Trophoblast cell (in vitro differentiated cells and primary cell): ENCODE data around the gene DGKB.
"Not testable (repeated sequence)": the region's sequence is repeated elsewhere in the genome, so short reads cannot be mapped to it uniquely, and the experiment has no call there.

ENCODE experiments used
- DNase-seq, 2 donors: peaks; one replicate each; pipeline ENCODE4 v3.0.0-alpha.2; 2016
- H2AFZ ChIP-seq: 2 replicates; pipeline ENCODE4 v1.6.1; 2013; ENCODE audit warnings: low read length, moderate library complexity, mild to moderate bottlenecking; ENCODE audit not compliant: insufficient read depth, poor library complexity
- H2AK5ac ChIP-seq: 2 replicates; pipeline ENCODE4 v1.6.1; 2013; ENCODE audit warnings: mild to moderate bottlenecking, low read length
- H2BK120ac ChIP-seq: 2 replicates; pipeline ENCODE4 v1.6.1; 2013; ENCODE audit warnings: low read length, mild to moderate bottlenecking, moderate library complexity; ENCODE audit not compliant: insufficient read depth, poor library complexity
- H2BK12ac ChIP-seq: 2 replicates; pipeline ENCODE4 v1.6.1; 2013; ENCODE audit warnings: mild to moderate bottlenecking, low read length, moderate library complexity
- H2BK5ac ChIP-seq: 2 replicates; pipeline ENCODE4 v1.6.1; 2013; ENCODE audit warnings: low read length, low read depth, moderate library complexity, mild to moderate bottlenecking; ENCODE audit not compliant: poor library complexity
- H3K14ac ChIP-seq: 2 replicates; pipeline ENCODE4 v1.6.1; 2013; ENCODE audit warnings: mild to moderate bottlenecking, low read length
- H3K18ac ChIP-seq: 2 replicates; pipeline ENCODE4 v1.6.1; 2013; ENCODE audit warnings: mild to moderate bottlenecking, low read length
- H3K23ac ChIP-seq: 2 replicates; pipeline ENCODE4 v1.6.1; 2013; ENCODE audit warnings: low read length
- H3K27ac ChIP-seq: 2 replicates; pipeline ENCODE4 v1.5.1; 2013; ENCODE audit warnings: low read depth, mild to moderate bottlenecking, inconsistent platforms, low read length, moderate library complexity
- H3K27me3 ChIP-seq: 2 replicates; pipeline ENCODE4 v1.6.1; 2013; ENCODE audit warnings: inconsistent platforms, mild to moderate bottlenecking, low read length, moderate library complexity; ENCODE audit not compliant: insufficient read depth
- H3K36me3 ChIP-seq, 2 experiments: 1 replicate in 1 of 2; 2 replicates in 1 of 2; pipeline ENCODE4 v1.6.1; 2013; ENCODE audit warnings: low read length in 2 of 2, mild to moderate bottlenecking in 2 of 2, moderate library complexity in 1 of 2; ENCODE audit not compliant: insufficient read depth in 2 of 2, control insufficient read depth in 1 of 2
- H3K4ac ChIP-seq: 2 replicates; pipeline ENCODE4 v1.6.1; 2013; ENCODE audit warnings: low read depth, mild to moderate bottlenecking, low read length, moderate library complexity
- H3K4me1 ChIP-seq, 2 experiments: 1 replicate in 1 of 2; 2 replicates in 1 of 2; pipeline ENCODE4 v1.6.1; 2013; ENCODE audit warnings: low read length in 2 of 2, mild to moderate bottlenecking in 2 of 2, moderate library complexity in 1 of 2; ENCODE audit not compliant: insufficient read depth in 2 of 2, control insufficient read depth in 1 of 2
- H3K4me2 ChIP-seq: 2 replicates; pipeline ENCODE4 v1.6.1; 2013; ENCODE audit warnings: inconsistent platforms, mild to moderate bottlenecking, low read length, moderate library complexity
- H3K4me3 ChIP-seq: 2 replicates; pipeline ENCODE4 v1.5.1; 2013; ENCODE audit warnings: mild to moderate bottlenecking, low read depth, low read length, inconsistent platforms
- H3K79me1 ChIP-seq: one replicate; pipeline ENCODE4 v1.6.1; 2013; ENCODE audit warnings: low read length
- H3K79me2 ChIP-seq: 2 replicates; pipeline ENCODE4 v1.6.1; 2013; ENCODE audit warnings: low read length, mild to moderate bottlenecking; ENCODE audit not compliant: control insufficient read depth, insufficient read depth, poor library complexity
- H3K9ac ChIP-seq: 2 replicates; pipeline ENCODE4 v1.6.1; 2013; ENCODE audit warnings: mild to moderate bottlenecking, low read length
- H3K9me3 ChIP-seq: 2 replicates; pipeline ENCODE4 v1.6.1; 2013; ENCODE audit warnings: low read depth, mild to moderate bottlenecking, control low read depth, inconsistent platforms, low read length; ENCODE audit not compliant: insufficient read depth
- H4K12ac ChIP-seq: 2 replicates; pipeline ENCODE4 v1.6.1; 2013; ENCODE audit warnings: low read depth, mild to moderate bottlenecking, low read length, moderate library complexity
- H4K8ac ChIP-seq: 2 replicates; pipeline ENCODE4 v1.6.1; 2013; ENCODE audit warnings: low read depth, mild to moderate bottlenecking, low read length, moderate library complexity
- H4K91ac ChIP-seq: one replicate; pipeline ENCODE4 v1.6.1; 2013; ENCODE audit warnings: low read depth, mild to moderate bottlenecking, low read length, moderate library complexity
- WGBS: extraction: QIAGEN DNeasy Blood & Tissue Kit; methylation state at CpG from one replicate; pipeline ENCODE4 v1.1.7; 2013; ENCODE audit warnings: missing lambda C conversion rate; ENCODE audit not compliant: insufficient read length, insufficient coverage; ENCODE audit errors: extremely low coverage; 5-methylcytosine and 5-hydroxymethylcytosine counted together

DGKB gene

DNA sequence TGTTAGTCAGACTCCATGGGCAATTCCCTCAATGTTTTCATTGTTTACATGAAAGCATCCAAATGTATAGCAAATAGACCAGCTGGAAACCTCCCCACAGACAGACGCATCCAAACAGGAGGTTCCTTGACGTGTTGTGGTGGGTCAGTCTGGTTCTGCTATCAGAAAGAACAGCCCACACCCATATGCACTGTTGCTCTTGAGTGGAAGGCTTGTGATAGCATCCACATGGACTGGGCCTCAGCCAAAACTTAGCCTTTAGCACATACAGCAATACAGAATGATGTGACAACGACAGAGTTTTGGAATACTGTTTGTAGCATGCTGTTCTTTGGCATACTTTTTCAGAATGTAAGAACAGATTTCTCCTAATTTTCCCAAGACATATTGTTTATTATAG lies 613.9 kb downstream of the DGKB start:
- no peak for DNase-seq
- H2AK5ac ChIP-seq: no peak overlapping the region
- H4K91ac ChIP-seq: no peak overlapping the region
- no peak overlapping the region for H3K18ac ChIP-seq
- H2AFZ ChIP-seq: no peak overlapping the region
- no peak overlapping the region for H3K4me3 ChIP-seq
- no peaks in the 10 kb centered on the region for H3K9me3 ChIP-seq
- no peak overlapping the region for H3K27ac ChIP-seq
- H2BK12ac ChIP-seq: no peak overlapping the region
- H4K12ac ChIP-seq: no peak overlapping the region
- no peak overlapping the region for H3K9ac ChIP-seq
- no peak overlapping the region for H3K23ac ChIP-seq
- no peaks in the 10 kb centered on the region for H3K79me1 ChIP-seq
- H3K27me3 ChIP-seq: no peaks in the 10 kb centered on the region
- H2BK120ac ChIP-seq: no peak overlapping the region
- no peaks in the 10 kb centered on the region for H3K36me3 ChIP-seq
- H3K4me2 ChIP-seq: no peak overlapping the region
- H3K14ac ChIP-seq: no peak overlapping the region
- no peak overlapping the region for H3K4ac ChIP-seq
- no CpG with 5 or more reads among the region's 3 CpGs for WGBS
- no peak overlapping the region for H4K8ac ChIP-seq
- no peaks in the 10 kb centered on the region for H3K79me2 ChIP-seq
- no peak overlapping the region for H2BK5ac ChIP-seq
- H3K4me1 ChIP-seq: no peaks in the 10 kb centered on the region

DNA sequence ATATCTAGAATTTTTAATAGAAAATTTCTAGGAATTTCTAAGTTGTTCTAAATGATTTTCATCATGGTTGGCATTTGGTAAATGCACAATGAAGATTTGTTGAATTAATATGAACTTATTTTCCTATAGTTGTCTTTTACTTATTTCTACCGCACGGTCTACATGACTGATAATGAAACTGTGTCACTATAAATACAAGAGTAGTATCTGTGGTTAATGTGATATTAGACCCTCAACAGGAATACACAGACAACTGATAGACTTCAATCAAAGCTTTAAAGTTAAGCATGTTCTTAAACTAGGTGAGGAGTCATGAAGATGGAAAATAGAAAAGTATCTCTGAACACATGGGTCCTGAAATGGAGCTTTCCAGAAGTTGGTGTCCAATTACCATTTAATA lies 615.2 kb downstream of the DGKB start:
- no peak overlapping the region for H4K91ac ChIP-seq
- no peaks in the 10 kb centered on the region for H3K36me3 ChIP-seq
- H2BK5ac ChIP-seq: no peak overlapping the region
- no CpG with 5 or more reads among the region's 2 CpGs for WGBS
- H3K27me3 ChIP-seq: no peaks in the 10 kb centered on the region
- H3K14ac ChIP-seq: no peak overlapping the region
- H2AFZ ChIP-seq: no peak overlapping the region
- H3K9ac ChIP-seq: no peak overlapping the region
- no peak overlapping the region for H3K4me3 ChIP-seq
- H4K12ac ChIP-seq: no peak overlapping the region
- H2BK120ac ChIP-seq: no peak overlapping the region
- H3K18ac ChIP-seq: no peak overlapping the region
- no peak for DNase-seq
- no peaks in the 10 kb centered on the region for H3K79me2 ChIP-seq
- no peak overlapping the region for H3K4me2 ChIP-seq
- no peak overlapping the region for H3K4ac ChIP-seq
- no peaks in the 10 kb centered on the region for H3K79me1 ChIP-seq
- no peak overlapping the region for H3K23ac ChIP-seq
- H2AK5ac ChIP-seq: no peak overlapping the region
- no peak overlapping the region for H3K27ac ChIP-seq
- no peak overlapping the region for H4K8ac ChIP-seq
- no peaks in the 10 kb centered on the region for H3K4me1 ChIP-seq
- no peaks in the 10 kb centered on the region for H3K9me3 ChIP-seq
- no peak overlapping the region for H2BK12ac ChIP-seq

DNA sequence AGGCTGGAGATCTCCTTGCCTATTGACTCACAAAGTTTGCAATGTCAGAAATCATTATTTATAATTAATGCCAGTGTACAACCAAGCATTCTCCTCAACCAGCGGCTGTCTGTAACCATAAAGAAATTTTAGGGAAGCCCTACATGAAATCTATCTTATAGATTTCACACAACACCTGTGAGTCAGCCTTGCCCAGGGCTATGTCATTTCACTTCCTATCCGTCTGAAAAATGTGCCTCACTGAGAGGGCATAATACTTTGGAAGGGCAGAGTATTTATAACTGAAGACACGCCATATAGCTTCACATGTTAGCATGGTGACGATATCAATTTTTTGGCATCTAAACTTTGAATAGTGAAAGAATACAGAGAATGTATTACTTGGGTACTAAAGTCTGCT lies 616.5 kb downstream of the DGKB start:
- no peak overlapping the region for H4K91ac ChIP-seq
- no peak overlapping the region for H3K9ac ChIP-seq
- no peaks in the 10 kb centered on the region for H3K4me1 ChIP-seq
- H3K79me2 ChIP-seq: no peaks in the 10 kb centered on the region
- no peak overlapping the region for H2BK12ac ChIP-seq
- no peak overlapping the region for H4K8ac ChIP-seq
- H3K23ac ChIP-seq: no peak overlapping the region
- no peak overlapping the region for H3K18ac ChIP-seq
- no peak overlapping the region for H3K4me2 ChIP-seq
- no peak overlapping the region for H3K27ac ChIP-seq
- DNase-seq: peak in 1 of 2 donors; percentile 24
- no peak overlapping the region for H4K12ac ChIP-seq
- no peaks in the 10 kb centered on the region for H3K27me3 ChIP-seq
- H3K4me3 ChIP-seq: no peak overlapping the region
- H3K9me3 ChIP-seq: no peaks in the 10 kb centered on the region
- H2AK5ac ChIP-seq: no peak overlapping the region
- no peak overlapping the region for H3K4ac ChIP-seq
- H3K36me3 ChIP-seq: no peaks in the 10 kb centered on the region
- H2BK120ac ChIP-seq: no peak overlapping the region
- WGBS: no CpG with 5 or more reads among the region's 4 CpGs
- no peak overlapping the region for H2BK5ac ChIP-seq
- H3K14ac ChIP-seq: no peak overlapping the region
- no peak overlapping the region for H2AFZ ChIP-seq
- no peaks in the 10 kb centered on the region for H3K79me1 ChIP-seq

DNA sequence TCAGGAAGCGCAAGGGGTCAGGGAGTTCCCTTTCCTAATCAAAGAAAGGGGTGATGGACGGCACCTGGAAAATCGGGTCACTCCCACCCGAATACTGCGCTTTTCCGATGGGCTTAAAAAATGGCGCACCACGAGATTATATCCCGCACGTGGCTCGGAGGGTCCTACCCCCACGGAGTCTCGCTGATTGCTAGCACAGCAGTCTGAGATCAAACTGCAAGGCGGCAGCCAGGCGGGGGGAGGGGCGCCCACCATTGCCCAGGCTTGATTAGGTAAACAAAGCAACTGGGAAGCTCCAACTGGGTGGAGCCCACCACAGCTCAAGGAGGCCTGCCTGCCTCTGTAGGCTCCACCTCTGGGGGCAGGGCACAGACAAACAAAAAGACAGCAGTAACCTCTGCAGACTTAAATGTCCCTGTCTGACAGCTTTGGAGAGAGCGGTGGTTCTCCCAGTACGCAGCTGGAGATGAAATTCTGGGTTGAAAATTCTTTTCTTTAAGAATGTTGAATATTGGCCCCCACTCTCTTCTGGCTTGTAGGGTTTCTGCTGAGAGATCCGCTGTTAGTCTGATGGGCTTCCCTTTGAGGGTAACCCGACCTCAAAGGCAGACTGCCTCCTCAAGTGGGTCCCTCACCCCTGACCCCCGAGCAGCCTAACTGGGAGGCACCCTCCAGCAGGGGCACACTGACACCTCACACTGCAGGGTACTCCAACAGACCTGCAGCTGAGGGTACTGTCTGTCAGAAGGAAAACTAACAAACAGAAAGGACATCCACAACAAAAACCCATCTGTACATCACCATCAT lies 623.3 kb downstream of the DGKB start:
- not testable (repeated sequence) for H3K4me2 ChIP-seq, H4K8ac ChIP-seq, H3K23ac ChIP-seq, H2BK120ac ChIP-seq, H3K4me3 ChIP-seq, H4K91ac ChIP-seq, H3K4ac ChIP-seq, H3K79me2 ChIP-seq, H4K12ac ChIP-seq, H2BK12ac ChIP-seq, H3K79me1 ChIP-seq, DNase-seq, H3K36me3 ChIP-seq, H3K4me1 ChIP-seq, H3K9ac ChIP-seq, H3K27ac ChIP-seq, H3K9me3 ChIP-seq, H3K27me3 ChIP-seq, H2AFZ ChIP-seq, H3K18ac ChIP-seq, H2AK5ac ChIP-seq, H3K14ac ChIP-seq
- no CpG with 5 or more reads among the region's 21 CpGs for WGBS
- peak overlapping the region; percentile 31 for H2BK5ac ChIP-seq
